Measurements from ENCODE around the gene PAPPA2. TPM values are rescaled to one million over a fixed set of nuclear protein-coding genes. Genes with fewer than 3 reads are reported as not detected.

Gene PAPPA2
- total RNA-seq, 2 experiments from 2014 or later = 0.29 to 1.2 TPM

- ChIA-PET POLR2A (no interaction called here), CTCF (no interaction called here)
Measured at GRCh38 chr1:176880955-176881595, 418.1 kb downstream of the PAPPA2 start.

DNA sequence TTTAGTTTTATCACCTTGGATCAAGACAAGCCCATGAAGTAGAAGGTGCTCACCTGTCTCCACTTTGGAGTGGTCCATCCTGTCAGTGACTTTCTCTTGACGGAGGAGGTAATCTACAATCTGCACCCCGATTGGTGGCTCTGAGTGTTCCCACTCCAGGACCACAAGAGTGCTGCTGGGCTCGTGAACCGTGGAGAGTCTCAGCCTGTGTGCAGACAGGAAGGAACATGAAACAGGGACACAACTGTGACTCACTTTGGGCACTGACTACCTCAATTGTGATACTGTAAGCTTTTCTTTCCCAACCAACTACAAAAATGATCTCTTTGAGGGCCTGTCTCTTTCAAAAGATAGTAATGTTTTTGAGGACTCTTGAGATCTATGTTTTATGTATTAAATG, 421.3 kb downstream of the PAPPA2 start:
- POLR2A ChIA-PET = no interaction called here
- CTCF ChIA-PET = no interaction called here

DNA sequence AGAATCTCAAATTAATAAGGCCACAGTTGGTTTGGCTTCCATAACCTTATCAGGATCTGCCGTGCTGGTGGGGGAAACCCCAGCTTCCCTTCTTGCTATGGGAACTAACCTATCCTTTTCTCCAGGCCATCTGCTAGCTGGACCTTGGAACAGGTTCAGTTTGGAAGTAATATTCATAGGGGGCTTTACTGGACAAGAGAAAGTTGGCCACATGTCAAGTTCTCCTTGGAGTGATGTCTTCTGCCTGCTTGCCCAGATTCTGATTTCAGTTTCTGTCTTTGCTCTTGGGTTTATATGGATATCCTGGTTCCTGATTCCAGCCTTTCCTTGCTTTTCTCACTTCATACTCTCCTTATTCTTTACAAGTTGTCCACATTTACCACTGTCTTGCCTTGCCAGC, 421.9 kb downstream of the PAPPA2 start:
- POLR2A ChIA-PET = no interaction called here
- CTCF ChIA-PET = no interaction called here

DNA sequence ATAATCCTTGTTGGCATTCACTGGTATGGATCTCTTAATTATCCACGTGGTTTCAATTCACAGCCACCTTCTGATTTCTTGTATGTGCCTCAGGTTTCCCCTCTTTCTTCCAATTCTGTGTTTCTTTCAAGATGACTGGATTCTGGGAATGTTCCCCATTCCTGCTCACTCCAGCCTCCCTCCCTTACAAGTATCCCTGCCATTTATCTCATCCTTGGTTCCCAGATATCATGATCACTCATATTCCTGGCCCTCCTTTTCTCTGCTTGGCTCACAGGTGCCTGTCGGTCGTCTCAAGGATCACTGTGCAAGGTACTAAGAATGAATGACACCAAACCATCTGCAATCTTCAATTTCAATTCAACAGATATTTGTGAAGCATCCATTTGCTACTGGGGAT, 422.4 kb downstream of the PAPPA2 start:
- POLR2A ChIA-PET = no interaction called here
- CTCF ChIA-PET = no interaction called here

DNA sequence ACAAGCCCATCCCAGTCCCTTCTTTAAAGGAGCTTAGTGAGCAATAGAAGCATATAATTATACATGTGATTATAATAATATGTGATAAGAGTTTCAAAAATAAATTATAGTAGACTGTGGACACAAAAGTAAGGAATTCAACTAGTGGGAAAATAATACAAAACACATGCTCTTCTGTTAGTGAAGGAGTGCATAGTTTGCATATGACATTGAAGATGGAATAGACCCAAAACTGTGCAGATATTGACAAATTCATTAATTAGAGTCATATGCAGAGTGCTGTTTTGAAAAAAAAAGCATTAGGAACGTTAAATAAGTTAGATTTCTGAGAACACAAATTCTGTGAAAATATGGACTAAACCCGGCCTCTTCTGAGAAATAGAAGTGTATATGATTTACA, 422.8 kb downstream of the PAPPA2 start:
- CTCF ChIA-PET = no interaction called here
- POLR2A ChIA-PET = no interaction called here

GRCh38 chr1:176888471-176889032, 425.6 kb downstream of the PAPPA2 start:
- CTCF ChIA-PET = no interaction called here
- POLR2A ChIA-PET = no interaction called here

- CTCF ChIA-PET = no interaction called here
Measured at GRCh38 chr1:176893625-176894352, 430.8 kb downstream of the PAPPA2 start.

GRCh38 chr1:176894450-176894849, 431.5 kb downstream of the PAPPA2 start:
- ChIA-PET CTCF (no interaction called here), POLR2A (no interaction called here)

More at GRCh38 chr1:176893625-176894352, 430.8 kb downstream of the PAPPA2 start:
- POLR2A ChIA-PET = no interaction called here
